ENCODE results near the gene ATF3.
"Not testable (repeated sequence)": the region's sequence is repeated elsewhere in the genome, so short reads cannot be mapped to it uniquely, and the experiment has no call there.

ATF3 gene

DNA sequence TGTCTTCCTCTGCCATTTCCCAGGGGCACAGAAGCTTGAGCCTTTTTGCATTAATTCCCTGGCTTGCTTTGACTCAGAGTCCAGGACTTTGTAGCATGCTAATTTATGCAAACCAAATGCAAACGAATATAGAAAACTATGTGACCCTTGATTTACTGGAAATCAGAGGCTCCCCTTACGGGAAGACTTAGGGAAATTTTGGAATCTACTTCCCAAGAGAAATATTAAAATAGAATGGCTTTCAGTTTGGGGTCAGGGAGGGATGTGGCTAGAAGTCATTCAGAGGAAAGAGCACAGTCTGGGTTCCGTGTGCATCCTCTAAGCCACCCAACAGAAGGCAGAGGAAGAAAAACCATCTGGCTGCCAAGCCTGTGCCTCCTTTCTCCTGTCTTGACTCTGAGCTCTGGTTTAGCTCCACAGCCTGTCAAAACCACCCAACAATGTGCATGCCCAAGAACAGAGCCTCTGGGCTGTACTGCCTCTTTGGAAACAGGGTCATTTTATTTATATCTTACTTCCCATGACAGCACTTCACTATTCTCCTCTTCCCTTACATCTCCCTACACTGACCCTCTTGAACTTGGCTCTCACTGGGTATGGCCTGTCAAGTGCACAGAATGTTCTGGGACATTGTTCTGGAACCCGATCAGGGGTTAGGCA is 30.1 kb downstream of the ATF3 start:
- no peak for DNase-seq (ENCODE audit: low spot score in 2 of 2)
- Mint-ChIP-seq H3K36me3 (peaks cover 2% of the 10 kb centered on the region), H3K4me1 (peaks cover 8% of the 10 kb centered on the region), H3K9me3 (peaks cover 4% of the 10 kb centered on the region), H3K4me3 (no peak overlapping the region), H3K27me3 (peaks cover 8% of the 10 kb centered on the region), H3K27ac (no peak overlapping the region)
- no peak for ATAC-seq (ENCODE audit: low read depth)

DNA sequence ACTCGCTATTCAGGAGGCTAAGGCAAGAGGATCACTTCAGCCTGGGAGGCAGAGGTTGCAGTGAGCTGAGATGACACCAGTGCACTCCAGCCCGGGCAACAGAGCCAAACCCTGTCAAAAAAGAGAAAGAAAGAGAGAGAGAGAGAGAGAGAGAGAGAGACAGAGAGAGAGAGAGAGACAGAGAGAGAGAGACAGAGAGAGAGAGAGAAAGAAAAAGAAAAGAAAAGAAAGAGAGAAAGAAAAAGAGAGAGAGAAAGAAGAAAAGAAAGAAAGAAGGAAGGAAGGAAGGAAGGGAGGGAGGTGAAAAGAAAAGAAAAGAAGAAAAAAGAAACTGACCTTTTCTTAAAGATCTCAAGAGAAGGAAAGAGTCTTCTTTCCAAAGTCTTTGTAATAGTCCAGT is 31.0 kb downstream of the ATF3 start:
- not testable (repeated sequence) for H3K27me3 Mint-ChIP-seq; ATAC-seq (ENCODE audit: low read depth); DNase-seq (ENCODE audit: low spot score in 2 of 2); H3K9me3 Mint-ChIP-seq; H3K36me3 Mint-ChIP-seq; H3K4me3 Mint-ChIP-seq; H3K4me1 Mint-ChIP-seq; H3K27ac Mint-ChIP-seq

- DNase-seq (ENCODE audit: low spot score in 2 of 2) (no peak), ATAC-seq (ENCODE audit: low read depth) (peak; percentile 21)
- Mint-ChIP-seq H3K36me3 (peaks cover 2% of the 10 kb centered on the region), H3K4me3 (no peak overlapping the region), H3K27me3 (peaks cover 10% of the 10 kb centered on the region), H3K9me3 (peaks cover 4% of the 10 kb centered on the region), H3K27ac (no peak overlapping the region), H3K4me1 (peaks cover 3% of the 10 kb centered on the region)
These were observed 31.8 kb downstream of the ATF3 start for GRCh38 chr1:212640223-212640878.

GRCh38 chr1:212641956-212642355 is 33.4 kb downstream of the ATF3 start:
- peaks cover 4% of the 10 kb centered on the region for H3K9me3 Mint-ChIP-seq
- peaks cover 7% of the 10 kb centered on the region for H3K27me3 Mint-ChIP-seq
- ATAC-seq (ENCODE audit: low read depth) (no peak), DNase-seq (ENCODE audit: low spot score in 2 of 2) (no peak)
- peaks cover 2% of the 10 kb centered on the region for H3K36me3 Mint-ChIP-seq
- H3K27ac Mint-ChIP-seq, result no peak overlapping the region
- H3K4me3 Mint-ChIP-seq, result no peak overlapping the region
- H3K4me1 Mint-ChIP-seq, result no peaks in the 10 kb centered on the region

DNA sequence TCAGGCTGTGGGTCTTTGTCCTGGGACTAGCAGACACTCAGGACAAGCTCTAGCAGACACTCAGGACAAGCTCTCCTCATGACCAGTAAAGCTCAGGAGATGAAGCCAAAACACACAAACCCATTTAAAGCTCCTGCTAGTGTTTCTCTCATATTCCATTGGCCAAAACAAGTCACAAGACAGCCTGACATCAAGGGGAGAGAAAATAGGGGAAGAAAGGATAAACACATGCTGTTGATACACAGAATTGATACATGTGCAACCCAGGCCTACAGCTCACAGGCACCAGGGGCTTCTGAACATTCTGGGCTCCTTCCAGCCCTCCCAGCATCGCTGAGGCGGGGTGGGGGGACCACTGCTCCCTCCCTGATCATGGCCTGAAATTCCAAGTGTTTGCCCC is 35.3 kb downstream of the ATF3 start:
- DNase-seq (ENCODE audit: low spot score in 2 of 2) (no peak), ATAC-seq (ENCODE audit: low read depth) (no peak)
- Mint-ChIP-seq H3K4me1 (no peaks in the 10 kb centered on the region), H3K36me3 (peaks cover 2% of the 10 kb centered on the region), H3K9me3 (peaks cover 4% of the 10 kb centered on the region), H3K27me3 (peaks cover 3% of the 10 kb centered on the region), H3K4me3 (no peak overlapping the region), H3K27ac (no peak overlapping the region)

DNA sequence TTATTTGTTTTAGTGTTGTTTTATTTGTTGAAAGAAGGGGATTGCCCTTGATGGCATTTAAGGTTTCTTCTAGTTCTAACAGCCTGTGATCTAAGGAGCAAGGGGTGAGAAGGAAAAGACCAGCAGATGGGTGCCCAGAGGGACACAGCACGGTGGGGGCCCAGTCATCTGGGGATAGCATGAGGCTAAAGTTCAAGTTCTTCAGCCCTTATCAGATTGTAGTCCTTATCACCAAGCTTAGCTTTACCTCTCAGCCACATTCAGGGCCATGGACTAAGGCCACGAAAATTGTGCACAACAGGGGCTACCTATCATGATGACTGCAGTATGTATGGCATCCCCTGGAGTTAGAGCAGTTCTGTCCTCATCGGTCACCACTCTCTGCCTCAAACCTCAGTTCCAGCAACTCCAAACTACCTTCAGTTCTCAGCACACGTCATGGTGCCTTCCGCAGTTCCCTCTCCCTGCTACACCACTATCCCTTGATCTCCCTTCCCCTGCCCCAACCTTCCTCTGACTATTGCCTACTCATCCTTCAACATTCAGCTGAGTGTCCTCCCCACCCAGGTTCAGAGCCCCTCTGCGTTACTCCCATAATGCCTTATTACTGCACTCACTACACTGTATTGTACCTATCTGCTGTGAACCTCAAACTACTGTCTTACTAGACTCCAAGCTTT is 36.4 kb downstream of the ATF3 start:
- Mint-ChIP-seq H3K27me3 (peaks cover 3% of the 10 kb centered on the region), H3K4me1 (no peaks in the 10 kb centered on the region), H3K4me3 (no peak overlapping the region), H3K27ac (no peak overlapping the region), H3K36me3 (no peaks in the 10 kb centered on the region), H3K9me3 (peaks cover 1% of the 10 kb centered on the region)
- no peak for DNase-seq (ENCODE audit: low spot score in 2 of 2)
- no peak for ATAC-seq (ENCODE audit: low read depth)

DNA sequence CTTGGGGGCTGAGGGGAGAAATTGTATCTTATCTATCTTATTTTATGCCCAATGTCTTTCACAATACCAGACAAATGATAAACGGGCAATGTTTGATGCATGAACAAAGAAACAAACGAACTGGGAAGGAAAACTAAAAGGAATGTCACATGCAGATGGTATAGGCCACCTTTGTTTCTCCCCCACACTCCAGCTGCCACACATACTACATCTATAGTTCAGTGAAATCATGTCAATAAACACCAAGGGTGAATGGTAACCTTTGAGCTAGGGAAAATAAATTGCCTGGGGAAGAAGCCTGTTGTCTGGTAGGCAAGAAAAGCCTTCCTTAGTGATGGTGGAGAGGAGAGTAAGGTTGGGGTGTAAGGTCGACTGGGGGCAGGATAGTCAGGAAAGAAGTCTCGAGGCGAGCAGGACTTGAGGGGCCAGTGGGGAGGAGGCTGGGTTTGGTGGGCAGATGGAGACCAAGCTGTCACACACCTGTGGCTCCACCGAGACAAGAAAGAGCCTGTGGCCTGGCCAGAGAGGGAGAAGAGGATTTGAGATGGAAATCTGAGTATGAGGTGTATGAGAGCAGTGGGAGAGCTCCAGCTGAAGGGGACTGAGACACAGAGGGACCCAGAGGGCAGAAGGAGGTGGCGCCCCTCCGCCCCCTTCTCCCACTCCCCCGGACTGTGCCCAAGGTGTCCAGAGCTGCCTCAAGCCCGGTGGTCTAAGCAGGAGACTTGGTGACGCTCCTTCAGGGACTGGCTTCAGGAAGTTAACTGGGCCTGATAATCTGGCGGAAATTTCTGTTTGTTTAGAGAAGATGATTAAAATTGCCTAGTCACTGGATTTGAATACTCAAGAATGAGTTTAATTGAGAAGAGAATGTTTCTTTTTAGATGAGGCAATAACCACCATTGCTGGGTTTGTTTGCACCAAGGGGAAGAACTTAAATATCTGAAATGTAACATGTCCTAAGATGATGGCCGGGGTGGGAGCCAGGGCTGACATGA is 37.3 kb downstream of the ATF3 start:
- H3K4me1 Mint-ChIP-seq, result no peaks in the 10 kb centered on the region
- H3K27me3 Mint-ChIP-seq, result peaks cover 3% of the 10 kb centered on the region
- no peaks in the 10 kb centered on the region for H3K36me3 Mint-ChIP-seq
- ATAC-seq (ENCODE audit: low read depth) (no peak), DNase-seq (ENCODE audit: low spot score in 2 of 2) (no peak)
- H3K27ac Mint-ChIP-seq, result no peak overlapping the region
- peaks cover under 1% of the 10 kb centered on the region for H3K9me3 Mint-ChIP-seq
- H3K4me3 Mint-ChIP-seq, result no peak overlapping the region

GRCh38 chr1:212646588-212646987 is 38.0 kb downstream of the ATF3 start:
- H3K27me3 Mint-ChIP-seq, result peaks cover 3% of the 10 kb centered on the region
- H3K4me3 Mint-ChIP-seq, result no peak overlapping the region
- ATAC-seq (ENCODE audit: low read depth) (no peak), DNase-seq (ENCODE audit: low spot score in 2 of 2) (no peak)
- no peaks in the 10 kb centered on the region for H3K36me3 Mint-ChIP-seq
- no peaks in the 10 kb centered on the region for H3K4me1 Mint-ChIP-seq
- no peak overlapping the region for H3K27ac Mint-ChIP-seq
- H3K9me3 Mint-ChIP-seq, result no peaks in the 10 kb centered on the region

DNA sequence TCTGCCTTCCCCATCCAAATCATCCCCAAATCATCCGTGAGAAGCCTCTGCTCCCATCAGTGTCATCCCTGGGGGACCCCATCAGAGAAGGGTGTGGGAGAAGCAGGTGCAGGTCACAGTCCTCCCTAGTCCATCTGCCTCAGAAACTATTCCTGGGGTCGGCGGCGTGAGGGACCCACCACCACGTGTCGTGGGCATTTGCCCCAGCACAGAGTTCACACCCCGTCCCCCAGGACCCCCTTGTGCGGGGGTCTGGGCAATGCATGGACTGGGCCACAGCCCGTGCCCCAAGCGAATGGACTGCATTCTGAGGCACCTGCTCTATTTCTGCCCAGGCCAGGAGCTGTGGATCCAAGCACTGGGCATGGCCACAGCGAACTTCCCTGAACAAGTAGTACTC is 38.4 kb downstream of the ATF3 start:
- no peak for ATAC-seq (ENCODE audit: low read depth)
- H3K27me3 Mint-ChIP-seq, result peaks cover 3% of the 10 kb centered on the region

DNA sequence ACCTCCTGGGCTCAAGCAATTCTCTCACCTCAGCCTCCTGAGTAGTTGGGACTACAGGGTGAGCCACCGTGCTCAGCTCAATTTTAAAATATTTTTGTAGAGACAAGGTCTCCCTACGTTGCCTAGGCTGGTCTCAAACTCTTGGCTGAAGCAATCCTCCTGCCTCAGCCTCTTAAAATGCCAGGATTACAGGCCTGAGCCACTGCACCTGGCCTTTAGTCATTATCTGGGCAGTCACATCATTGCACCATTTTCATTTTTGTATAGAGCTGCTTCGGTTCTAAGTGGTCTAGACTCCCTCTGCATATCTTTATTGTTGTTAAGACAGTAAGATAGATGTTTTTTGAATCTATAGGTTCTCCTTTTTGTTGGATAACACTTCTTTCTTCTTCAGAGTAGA is 39.9 kb downstream of the ATF3 start:
- H3K4me3 Mint-ChIP-seq, result no peak overlapping the region
- no peak overlapping the region for H3K27ac Mint-ChIP-seq
- no peaks in the 10 kb centered on the region for H3K9me3 Mint-ChIP-seq
- no peaks in the 10 kb centered on the region for H3K36me3 Mint-ChIP-seq
- H3K4me1 Mint-ChIP-seq, result no peaks in the 10 kb centered on the region
- DNase-seq (ENCODE audit: low spot score in 2 of 2) (no peak), ATAC-seq (ENCODE audit: low read depth) (no peak)
- H3K27me3 Mint-ChIP-seq, result peaks cover 1% of the 10 kb centered on the region

More for the DNA sequence above, 38.4 kb downstream of the ATF3 start:
- DNase-seq (ENCODE audit: low spot score in 2 of 2), result no peak
- Mint-ChIP-seq H3K36me3 (no peaks in the 10 kb centered on the region), H3K4me1 (no peaks in the 10 kb centered on the region), H3K9me3 (no peaks in the 10 kb centered on the region), H3K4me3 (no peak overlapping the region), H3K27ac (no peak overlapping the region)

DNA sequence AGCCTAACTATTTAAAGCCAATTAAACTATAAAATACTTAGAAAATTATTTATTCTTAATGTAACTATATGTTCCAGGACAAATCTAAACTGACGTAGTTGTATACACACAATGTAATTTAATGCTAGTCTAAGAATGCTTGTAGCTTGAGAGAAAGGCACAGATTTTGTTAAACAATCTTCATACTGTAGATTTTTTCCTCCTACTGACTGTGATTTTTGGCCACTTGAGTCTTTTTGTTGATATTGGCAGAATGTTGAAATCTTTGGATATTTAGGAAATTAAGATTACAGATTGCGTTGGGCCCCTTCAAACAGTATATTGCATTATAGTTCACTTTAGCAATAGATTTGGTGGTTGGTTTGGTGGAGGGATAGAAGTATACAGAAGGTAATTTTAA is 40.5 kb downstream of the ATF3 start:
- Mint-ChIP-seq H3K9me3 (no peaks in the 10 kb centered on the region), H3K36me3 (no peaks in the 10 kb centered on the region), H3K27me3 (peaks cover 4% of the 10 kb centered on the region), H3K27ac (no peak overlapping the region), H3K4me1 (no peaks in the 10 kb centered on the region), H3K4me3 (no peak overlapping the region)
- DNase-seq (ENCODE audit: low spot score in 2 of 2) (no peak), ATAC-seq (ENCODE audit: low read depth) (no peak)

DNA sequence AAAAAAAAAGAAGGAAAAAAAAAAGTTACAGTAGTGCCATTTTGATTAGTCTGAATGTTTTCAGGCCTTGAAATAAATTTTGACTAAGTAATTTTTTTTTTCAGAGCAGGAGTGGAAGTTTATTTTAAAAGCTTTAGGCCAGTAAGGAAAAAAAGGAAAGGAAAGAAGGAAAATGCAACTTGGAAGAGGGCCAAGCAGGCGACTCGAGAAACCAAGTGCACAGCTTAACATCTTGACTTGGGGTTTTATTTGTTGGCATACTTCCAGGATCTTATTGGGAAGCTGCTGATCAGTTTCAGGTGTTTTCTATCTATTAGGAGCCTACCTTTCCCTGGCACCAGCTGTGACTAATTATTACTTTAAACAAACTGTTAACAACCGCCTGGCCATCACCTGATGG is 41.7 kb downstream of the ATF3 start:
- no peak for ATAC-seq (ENCODE audit: low read depth)
- Mint-ChIP-seq H3K36me3 (no peaks in the 10 kb centered on the region), H3K27ac (no peak overlapping the region), H3K4me3 (no peak overlapping the region), H3K9me3 (no peaks in the 10 kb centered on the region), H3K4me1 (no peaks in the 10 kb centered on the region), H3K27me3 (peaks cover 7% of the 10 kb centered on the region)
- DNase-seq (ENCODE audit: low spot score in 2 of 2), result no peak

DNA sequence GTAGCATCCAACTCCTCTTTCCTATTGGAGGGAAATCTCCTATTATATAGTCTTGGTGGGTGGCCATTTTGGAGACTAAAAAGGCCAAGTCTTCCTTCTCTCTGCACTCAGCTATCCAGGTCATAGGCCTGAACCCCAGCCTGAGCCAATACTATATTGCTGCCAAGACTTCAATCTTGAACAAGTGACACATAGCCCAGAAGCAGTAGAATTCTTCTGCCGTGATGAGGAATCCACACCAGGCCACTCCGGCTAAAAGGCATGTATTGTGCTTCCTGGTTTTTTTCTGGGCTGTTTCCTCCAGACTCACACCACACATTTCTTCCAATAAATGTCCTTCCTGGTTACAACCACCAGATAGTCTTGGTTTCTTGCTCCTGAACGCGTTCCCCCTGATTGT is 43.0 kb downstream of the ATF3 start:
- no peak overlapping the region for H3K4me3 Mint-ChIP-seq

GRCh38 chr1:212651977-212652376 is 43.4 kb downstream of the ATF3 start:
- no peak for DNase-seq (ENCODE audit: low spot score in 2 of 2)
- Mint-ChIP-seq H3K27ac (no peak overlapping the region), H3K9me3 (no peaks in the 10 kb centered on the region), H3K36me3 (no peaks in the 10 kb centered on the region), H3K27me3 (peaks cover 6% of the 10 kb centered on the region), H3K4me1 (no peaks in the 10 kb centered on the region), H3K4me3 (no peak overlapping the region)
- no peak for ATAC-seq (ENCODE audit: low read depth)

More for the DNA sequence above, 43.0 kb downstream of the ATF3 start:
- H3K4me1 Mint-ChIP-seq, result no peaks in the 10 kb centered on the region
- no peak overlapping the region for H3K27ac Mint-ChIP-seq
- H3K27me3 Mint-ChIP-seq, result peaks cover 6% of the 10 kb centered on the region
- H3K9me3 Mint-ChIP-seq, result no peaks in the 10 kb centered on the region
- no peaks in the 10 kb centered on the region for H3K36me3 Mint-ChIP-seq
- no peak for ATAC-seq (ENCODE audit: low read depth)
- DNase-seq (ENCODE audit: low spot score in 2 of 2), result no peak
